Ectodermal cell (in vitro differentiated cells): ENCODE results near the gene TGFBI.

Experiments
- H3K27ac ChIP-seq: 2 replicates; pipeline ENCODE4 v1.7.0; 2013; ENCODE audit warnings: mild to moderate bottlenecking, low read depth, low read length; ENCODE audit not compliant: insufficient read depth, poor library complexity, severe bottlenecking
- H3K27me3 ChIP-seq: 2 replicates; pipeline ENCODE4 v1.7.0; 2013; ENCODE audit warnings: mild to moderate bottlenecking, low read length; ENCODE audit not compliant: insufficient read depth, control insufficient read depth, poor library complexity, severe bottlenecking
- H3K36me3 ChIP-seq: one replicate; pipeline ENCODE4 v1.7.0; 2013; ENCODE audit warnings: low read length; ENCODE audit not compliant: control insufficient read depth, insufficient read depth
- H3K4me1 ChIP-seq: one replicate; pipeline ENCODE4 v1.7.0; 2013; ENCODE audit warnings: low read length; ENCODE audit not compliant: control insufficient read depth, insufficient read depth
- H3K4me3 ChIP-seq: 2 replicates; pipeline ENCODE4 v1.7.0; 2013; ENCODE audit warnings: low read depth, low read length, control low read depth; ENCODE audit not compliant: insufficient read depth
- H3K9me3 ChIP-seq: 2 replicates; pipeline ENCODE4 v1.7.0; 2013; ENCODE audit warnings: mild to moderate bottlenecking, low read length, moderate library complexity; ENCODE audit not compliant: control insufficient read depth
- WGBS, 2 experiments: methylation state at CpG; one replicate each; pipeline ENCODE4 v1.1.7; 2013; ENCODE audit warnings: missing lambda C conversion rate in 2 of 2; 5-methylcytosine and 5-hydroxymethylcytosine counted together

Gene TGFBI

GRCh38 chr5:136023958-136024541 lies 4.7 kb upstream of the TGFBI start:
- Histone ChIP-seq H3K27me3 (peaks cover 27% of the 10 kb centered on the region), H3K4me3 (no peak overlapping the region), H3K4me1 (peaks cover 4% of the 10 kb centered on the region), H3K27ac (no peak overlapping the region), H3K9me3 (no peaks in the 10 kb centered on the region), H3K36me3 (no peaks in the 10 kb centered on the region)
- 91 to 94% methylated on average over 9 of the region's 9 CpGs for WGBS, 2 experiments

GRCh38 chr5:136025900-136026299 lies 2.9 kb upstream of the TGFBI start:
- no peak overlapping the region for H3K4me3 ChIP-seq
- peaks cover 45% of the 10 kb centered on the region for H3K27me3 ChIP-seq
- H3K4me1 ChIP-seq, result peaks cover 4% of the 10 kb centered on the region
- H3K27ac ChIP-seq, result no peak overlapping the region
- no peaks in the 10 kb centered on the region for H3K9me3 ChIP-seq
- WGBS, 2 experiments, result 98 to 100% methylated on average over 1 to 2 of the region's 2 CpGs
- H3K36me3 ChIP-seq, result no peaks in the 10 kb centered on the region

- peaks cover 4% of the 10 kb centered on the region for H3K4me1 ChIP-seq
- 86 to 92% methylated on average over 3 of the region's 3 CpGs for WGBS, 2 experiments
Observed at GRCh38 chr5:136026636-136027035, 2.2 kb upstream of the TGFBI start.

GRCh38 chr5:136027311-136027710 lies 1.5 kb upstream of the TGFBI start:
- 89% methylated on average over 4 of the region's 4 CpGs for WGBS, 2 experiments
- Histone ChIP-seq H3K27me3 (peaks cover 45% of the 10 kb centered on the region), H3K4me3 (no peak overlapping the region), H3K27ac (no peak overlapping the region), H3K9me3 (no peaks in the 10 kb centered on the region), H3K4me1 (peaks cover 4% of the 10 kb centered on the region), H3K36me3 (no peaks in the 10 kb centered on the region)

More at GRCh38 chr5:136026636-136027035, 2.2 kb upstream of the TGFBI start:
- no peaks in the 10 kb centered on the region for H3K9me3 ChIP-seq
- H3K4me3 ChIP-seq, result no peak overlapping the region
- no peak overlapping the region for H3K27ac ChIP-seq
- H3K27me3 ChIP-seq, result peaks cover 45% of the 10 kb centered on the region
- H3K36me3 ChIP-seq, result no peaks in the 10 kb centered on the region

- Histone ChIP-seq H3K27me3 (peaks cover 45% of the 10 kb centered on the region), H3K36me3 (no peaks in the 10 kb centered on the region), H3K4me3 (no peak overlapping the region), H3K9me3 (no peaks in the 10 kb centered on the region), H3K4me1 (peaks cover 4% of the 10 kb centered on the region), H3K27ac (no peak overlapping the region)
- 34 to 45% methylated on average over 3 of the region's 3 CpGs for WGBS, 2 experiments
Observed at GRCh38 chr5:136028090-136028489, 698 bp upstream of the TGFBI start.

- Histone ChIP-seq H3K4me3 (no peak overlapping the region), H3K27ac (no peak overlapping the region), H3K27me3 (peaks cover 45% of the 10 kb centered on the region)
Observed at GRCh38 chr5:136030252-136030651, 1.5 kb downstream of the TGFBI start.

GRCh38 chr5:136030956-136031611 lies 2.3 kb downstream of the TGFBI start:
- H3K27me3 ChIP-seq, result peaks cover 45% of the 10 kb centered on the region
- no peak overlapping the region for H3K4me3 ChIP-seq
- H3K9me3 ChIP-seq, result no peaks in the 10 kb centered on the region
- H3K27ac ChIP-seq, result no peak overlapping the region
- H3K4me1 ChIP-seq, result peaks cover 4% of the 10 kb centered on the region
- no peaks in the 10 kb centered on the region for H3K36me3 ChIP-seq
- 92% methylated on average over 8 of the region's 8 CpGs for WGBS, 2 experiments

More at GRCh38 chr5:136030252-136030651, 1.5 kb downstream of the TGFBI start:
- WGBS, 2 experiments, result 85 to 86% methylated on average over 2 of the region's 2 CpGs
- no peaks in the 10 kb centered on the region for H3K9me3 ChIP-seq
- peaks cover 4% of the 10 kb centered on the region for H3K4me1 ChIP-seq
- H3K36me3 ChIP-seq, result no peaks in the 10 kb centered on the region

- Histone ChIP-seq H3K4me1 (peaks cover 4% of the 10 kb centered on the region), H3K27me3 (peaks cover 41% of the 10 kb centered on the region), H3K9me3 (no peaks in the 10 kb centered on the region), H3K36me3 (no peaks in the 10 kb centered on the region), H3K27ac (no peak overlapping the region), H3K4me3 (no peak overlapping the region)
- WGBS, 2 experiments, result 85 to 89% methylated on average over 6 of the region's 6 CpGs
Observed at GRCh38 chr5:136031711-136032110, 2.9 kb downstream of the TGFBI start.

GRCh38 chr5:136032564-136032963 lies 3.8 kb downstream of the TGFBI start:
- H3K4me3 ChIP-seq, result no peak overlapping the region
- H3K4me1 ChIP-seq, result peaks cover 4% of the 10 kb centered on the region
- 67 to 89% methylated on average over 2 of the region's 2 CpGs for WGBS, 2 experiments
- H3K27me3 ChIP-seq, result peaks cover 32% of the 10 kb centered on the region
- H3K36me3 ChIP-seq, result no peaks in the 10 kb centered on the region
- no peak overlapping the region for H3K27ac ChIP-seq
- H3K9me3 ChIP-seq, result no peaks in the 10 kb centered on the region

- WGBS, 2 experiments, result 82 to 93% methylated on average over 1 of the region's 1 CpG
- peaks cover 26% of the 10 kb centered on the region for H3K27me3 ChIP-seq
- peaks cover 3% of the 10 kb centered on the region for H3K4me1 ChIP-seq
- no peak overlapping the region for H3K27ac ChIP-seq
- no peaks in the 10 kb centered on the region for H3K9me3 ChIP-seq
- no peaks in the 10 kb centered on the region for H3K36me3 ChIP-seq
- no peak overlapping the region for H3K4me3 ChIP-seq
Observed at GRCh38 chr5:136033234-136033633, 4.4 kb downstream of the TGFBI start.
